OCI-LY3 (cell line): Measurements from ENCODE around the gene MRPL12.

Source experiments
- CTCF ChIP-seq: fragments of 200-600, 300-600 bp; sonication (generic); IDR thresholded peaks from 2 replicates; pipeline ENCODE4 v1.5.1; 2014; ENCODE audit warnings: antibody characterized with exemption, low read length, low read depth
- EZH2phosphoT487 ChIP-seq: fragments of 200-600 bp; shearing (Covaris generic); IDR thresholded peaks from 2 replicates; pipeline ENCODE4 v1.6.1; 2018; ENCODE audit warnings: antibody characterized with exemption, mixed run types, low read depth

GRCh38 chr17:81737947-81738800 is 35.0 kb downstream of the MRPL12 start:
- TF ChIP-seq CTCF (no peak), EZH2phosphoT487 (no peak)
